H7 (cell line): ENCODE data around the gene SUGP2. TPM values are rescaled to one million over a fixed set of nuclear protein-coding genes. Genes with fewer than 3 reads are reported as not detected.

ENCODE experiments used
- DNase-seq: peaks from one replicate; pipeline ENCODE4 v3.0.0; 2012
- H3K27me3 ChIP-seq: 2 replicates; pipeline ENCODE4 v1.6.0; 2011; ENCODE audit warnings: mild to moderate bottlenecking, low read length; ENCODE audit not compliant: control insufficient read depth, insufficient read depth
- H3K36me3 ChIP-seq: replicated peaks from 2 replicates; pipeline ENCODE4 v1.5.1; 2011; ENCODE audit warnings: low read length; ENCODE audit not compliant: control insufficient read depth, insufficient read depth
- H3K4me3 ChIP-seq: 2 replicates; pipeline ENCODE4 v1.5.1; 2011; ENCODE audit warnings: low read depth, mild to moderate bottlenecking, control low read depth, low read length, moderate library complexity; ENCODE audit not compliant: insufficient read depth
- total RNA-seq: library from RNA; depleted of rRNA; stranded (reverse); fragments of >200 nt; shearing (Covaris generic); gene quantifications from 2 replicates; pipeline ENCODE4 v1.2.3, GENCODE V29; 2014; rRNA removed

SUGP2 gene
- total RNA-seq, 1 experiment from 2014 or later, result 54.5 TPM

GRCh38 chr19:18951721-18952281 is 81.5 kb downstream of the SUGP2 start:
- H3K27me3 ChIP-seq, result no peaks in the 10 kb centered on the region
- H3K4me3 ChIP-seq, result no peak overlapping the region
- no peaks in the 10 kb centered on the region for H3K36me3 ChIP-seq
- DNase-seq, result no peak

GRCh38 chr19:18949858-18950257 is 83.5 kb downstream of the SUGP2 start:
- Histone ChIP-seq H3K27me3 (no peaks in the 10 kb centered on the region), H3K4me3 (no peak overlapping the region), H3K36me3 (no peaks in the 10 kb centered on the region; the same call in 1 of the 2 replicates)
- no peak for DNase-seq

GRCh38 chr19:18948976-18949356 is 84.4 kb downstream of the SUGP2 start:
- Histone ChIP-seq H3K36me3 (no peaks in the 10 kb centered on the region; the same call in 1 of the 2 replicates), H3K4me3 (no peak overlapping the region), H3K27me3 (no peaks in the 10 kb centered on the region; the same call in 1 of the 2 replicates)
- DNase-seq, result no peak

GRCh38 chr19:18948075-18948975 is 85.0 kb downstream of the SUGP2 start:
- Histone ChIP-seq H3K4me3 (no peak overlapping the region), H3K27me3 (no peaks in the 10 kb centered on the region; the same call in 1 of the 2 replicates), H3K36me3 (no peaks in the 10 kb centered on the region; the same call in 1 of the 2 replicates)
- no peak for DNase-seq

- Histone ChIP-seq H3K36me3 (no peaks in the 10 kb centered on the region; the same call in 1 of the 2 replicates), H3K4me3 (no peak overlapping the region), H3K27me3 (no peaks in the 10 kb centered on the region; the same call in 1 of the 2 replicates)
- DNase-seq, result peak; percentile 22
These were observed 86.4 kb downstream of the SUGP2 start for GRCh38 chr19:18946918-18947317.

- Histone ChIP-seq H3K4me3 (no peak overlapping the region), H3K27me3 (no peaks in the 10 kb centered on the region; the same call in none of the 2 replicates), H3K36me3 (no peaks in the 10 kb centered on the region; the same call in 1 of the 2 replicates)
- no peak for DNase-seq
These were observed 87.0 kb downstream of the SUGP2 start for GRCh38 chr19:18946335-18946734.

- H3K27me3 ChIP-seq, result peaks cover 5% of the 10 kb centered on the region
- H3K36me3 ChIP-seq, result no peaks in the 10 kb centered on the region; the same call in 1 of the 2 replicates
- H3K4me3 ChIP-seq, result no peak overlapping the region
- no peak for DNase-seq
These were observed 88.0 kb downstream of the SUGP2 start for GRCh38 chr19:18945297-18945696.

- Histone ChIP-seq H3K36me3 (peaks cover under 1% of the 10 kb centered on the region; the same call in 1 of the 2 replicates), H3K4me3 (no peak overlapping the region), H3K27me3 (peaks cover 7% of the 10 kb centered on the region)
- no peak for DNase-seq
These were observed 89.9 kb downstream of the SUGP2 start for GRCh38 chr19:18943465-18943864.

GRCh38 chr19:18942692-18943091 is 90.6 kb downstream of the SUGP2 start:
- H3K4me3 ChIP-seq, result no peak overlapping the region
- H3K36me3 ChIP-seq, result peaks cover 2% of the 10 kb centered on the region
- DNase-seq, result no peak
- peaks cover 7% of the 10 kb centered on the region for H3K27me3 ChIP-seq

GRCh38 chr19:18941628-18942354 is 91.5 kb downstream of the SUGP2 start:
- no peak for DNase-seq
- H3K4me3 ChIP-seq, result peak overlapping the region; percentile 22
- peaks cover 7% of the 10 kb centered on the region for H3K27me3 ChIP-seq
- H3K36me3 ChIP-seq, result peaks cover 2% of the 10 kb centered on the region

Other genes starting within 250 kb of the SUGP2 start
- gene COMP, start 242.2 kb downstream of the SUGP2 start, total RNA-seq, result not detected in 2 replicates
- 92.6 and 95.8 TPM in 2 replicates for gene UPF1, start 201.6 kb downstream of the SUGP2 start, total RNA-seq
- 7.8 and 8.5 TPM in 2 replicates for gene CERS1, start 137.4 kb downstream of the SUGP2 start, total RNA-seq
- gene COPE, start 114.1 kb downstream of the SUGP2 start, total RNA-seq, result 253 and 306 TPM in 2 replicates
- gene DDX49, start 113.8 kb downstream of the SUGP2 start, total RNA-seq, result 44.7 and 63.1 TPM in 2 replicates
- 25.1 and 35.7 TPM in 2 replicates for gene HOMER3, start 92.3 kb downstream of the SUGP2 start, total RNA-seq
- gene ARMC6, start 86 bp upstream of the SUGP2 start, total RNA-seq, result 69.4 and 100.0 TPM in 2 replicates
- gene SLC25A42, start 30.5 kb upstream of the SUGP2 start, total RNA-seq, result 4.8 and 8.0 TPM in 2 replicates
- 26.6 and 36.3 TPM in 2 replicates for gene TMEM161A, start 105.0 kb upstream of the SUGP2 start, total RNA-seq
- 0.80 TPM in 1 of 2 replicates, not detected in the other for gene MEF2B, start 136.7 kb upstream of the SUGP2 start, total RNA-seq
- gene BORCS8, start 158.6 kb upstream of the SUGP2 start, total RNA-seq, result 12.5 and 18.9 TPM in 2 replicates
- gene RFXANK, start 158.7 kb upstream of the SUGP2 start, total RNA-seq, result 43.5 and 51.0 TPM in 2 replicates
- gene NR2C2AP, start 169.9 kb upstream of the SUGP2 start, total RNA-seq, result 25.8 and 31.4 TPM in 2 replicates
- gene NCAN, start 178.4 kb upstream of the SUGP2 start, total RNA-seq, result 0.81 and 1.7 TPM in 2 replicates
- 0.52 and 1.4 TPM in 2 replicates for gene TM6SF2, start 239.8 kb upstream of the SUGP2 start, total RNA-seq